Measurements from ENCODE around the gene PHF21A. TPM values are rescaled to one million over a fixed set of nuclear protein-coding genes. Genes with fewer than 3 reads are reported as not detected.

The PHF21A gene
- total RNA-seq, 4 donors from 2014 or later, result 30.4 to 58.5 (median 49.4) TPM

DNA sequence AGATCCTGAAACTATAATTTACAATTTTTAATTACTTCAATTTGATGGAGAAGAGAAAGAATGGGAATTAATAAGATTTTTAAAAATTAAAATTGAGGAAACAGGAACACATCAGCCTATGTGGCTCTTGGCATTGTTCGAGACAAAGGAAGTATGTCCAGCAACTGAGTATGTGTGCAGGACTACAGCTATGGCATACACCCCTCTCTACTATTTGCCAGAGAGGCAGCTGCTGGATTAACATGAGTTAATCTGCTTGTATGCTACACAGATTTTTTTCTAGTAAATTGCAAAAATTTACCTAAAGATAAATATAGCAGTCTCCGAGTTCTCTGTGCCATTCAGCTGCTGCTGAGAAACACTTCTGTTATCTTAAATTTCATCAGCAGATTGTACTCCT lies 70.6 kb downstream of the PHF21A start:
- Histone ChIP-seq H3K36me3 (no peaks in the 10 kb centered on the region), H3K4me1 (peaks cover 0 to 31% (median 3%) of the 10 kb centered on the region in 4 donors), H3K9me3 (no peaks in the 10 kb centered on the region), H3K27ac (no peak overlapping the region), H3K27me3 (no peaks in the 10 kb centered on the region), H3K4me3 (no peak overlapping the region)
- TF ChIP-seq, protein P1, sequence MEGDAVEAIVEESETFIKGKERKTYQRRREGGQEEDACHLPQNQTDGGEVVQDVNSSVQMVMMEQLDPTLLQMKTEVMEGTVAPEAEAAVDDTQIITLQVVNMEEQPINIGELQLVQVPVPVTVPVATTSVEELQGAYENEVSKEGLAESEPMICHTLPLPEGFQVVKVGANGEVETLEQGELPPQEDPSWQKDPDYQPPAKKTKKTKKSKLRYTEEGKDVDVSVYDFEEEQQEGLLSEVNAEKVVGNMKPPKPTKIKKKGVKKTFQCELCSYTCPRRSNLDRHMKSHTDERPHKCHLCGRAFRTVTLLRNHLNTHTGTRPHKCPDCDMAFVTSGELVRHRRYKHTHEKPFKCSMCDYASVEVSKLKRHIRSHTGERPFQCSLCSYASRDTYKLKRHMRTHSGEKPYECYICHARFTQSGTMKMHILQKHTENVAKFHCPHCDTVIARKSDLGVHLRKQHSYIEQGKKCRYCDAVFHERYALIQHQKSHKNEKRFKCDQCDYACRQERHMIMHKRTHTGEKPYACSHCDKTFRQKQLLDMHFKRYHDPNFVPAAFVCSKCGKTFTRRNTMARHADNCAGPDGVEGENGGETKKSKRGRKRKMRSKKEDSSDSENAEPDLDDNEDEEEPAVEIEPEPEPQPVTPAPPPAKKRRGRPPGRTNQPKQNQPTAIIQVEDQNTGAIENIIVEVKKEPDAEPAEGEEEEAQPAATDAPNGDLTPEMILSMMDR (IDR thresholded peaks at IDR 0.05), result no peak
- TF ChIP-seq POLR2A (IDR thresholded peaks at IDR 0.05) (no peak), EP300 (IDR thresholded peaks at IDR 0.05) (no peak)
- 67 to 74% methylated on average over 2 of the region's 2 CpGs for WGBS, 2 donors
- DNase-seq (ENCODE audit: low spot score in 2 of 2), result no peak

DNA sequence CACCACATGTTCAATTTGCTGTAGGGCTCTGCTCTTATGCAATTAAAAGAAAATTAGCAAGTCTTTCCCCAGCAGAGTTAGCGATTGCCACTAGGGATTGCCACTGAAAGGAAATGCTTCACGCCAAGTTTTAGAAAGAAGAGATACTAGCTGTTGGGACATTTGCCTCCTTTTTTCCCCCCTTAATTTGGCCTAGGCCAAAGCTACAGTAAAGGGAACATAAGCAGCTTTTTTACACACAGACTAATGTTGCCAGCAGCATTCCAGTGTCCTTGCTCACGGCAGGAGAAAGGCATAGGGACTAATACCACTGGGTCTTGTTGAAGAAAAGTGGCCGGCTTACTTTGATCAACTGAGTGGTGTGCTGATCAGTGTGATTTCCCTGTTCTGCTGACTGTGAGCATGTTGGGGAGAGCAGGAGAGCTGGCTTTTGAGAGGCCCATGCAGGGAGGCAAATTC lies 71.2 kb downstream of the PHF21A start:
- Histone ChIP-seq H3K4me1 (peaks cover 0 to 31% (median 3%) of the 10 kb centered on the region in 4 donors), H3K9me3 (no peaks in the 10 kb centered on the region), H3K27me3 (no peaks in the 10 kb centered on the region), H3K4me3 (no peak overlapping the region), H3K36me3 (no peaks in the 10 kb centered on the region), H3K27ac (peak overlapping the region in 1 of 4 donors; percentile 14)
- no peak for DNase-seq (ENCODE audit: low spot score in 2 of 2)
- 24 to 29% methylated on average over 4 of the region's 4 CpGs for WGBS, 2 donors
- TF ChIP-seq POLR2A (IDR thresholded peaks at IDR 0.05), result no peak
- no peak for TF ChIP-seq EP300 (IDR thresholded peaks at IDR 0.05)
- TF ChIP-seq, protein P1 (IDR thresholded peaks at IDR 0.05), result no peak

DNA sequence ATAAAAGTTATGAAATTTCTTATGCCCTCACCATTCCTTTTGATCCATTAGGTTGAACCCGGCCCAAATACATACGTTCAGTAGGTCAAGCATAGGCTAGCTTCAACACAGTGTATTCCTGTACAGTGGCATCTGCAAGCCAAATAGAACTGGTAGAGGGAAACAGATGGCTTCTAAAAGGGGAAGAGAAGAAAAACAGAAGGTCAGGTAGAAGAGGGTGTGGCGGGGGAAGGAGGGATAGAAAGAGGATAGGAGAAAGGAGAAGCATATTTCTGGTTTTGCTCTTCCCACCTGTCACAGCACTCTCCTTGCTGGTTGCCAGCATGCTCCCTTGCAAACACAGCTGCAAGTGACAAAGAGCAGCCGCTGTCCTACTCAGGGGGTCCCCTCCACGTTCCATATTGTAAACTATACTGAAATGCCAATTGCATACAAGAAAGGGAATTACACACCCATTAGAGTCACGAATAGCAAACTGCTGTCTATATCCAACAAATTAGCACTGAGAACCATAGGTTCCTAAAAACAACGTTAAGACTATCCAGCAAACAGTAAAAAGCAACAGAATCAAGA lies 71.8 kb downstream of the PHF21A start:
- DNase-seq (ENCODE audit: low spot score in 2 of 2), result no peak
- no peaks in the 10 kb centered on the region for H3K27me3 ChIP-seq
- no peaks in the 10 kb centered on the region for H3K9me3 ChIP-seq
- peaks cover 0 to 31% (median 3%) of the 10 kb centered on the region in 4 donors for H3K4me1 ChIP-seq
- H3K27ac ChIP-seq, result peak overlapping the region in 1 of 4 donors; percentile 13
- 77% methylated on average over 7 of the region's 7 CpGs for WGBS, 2 donors
- no peak for TF ChIP-seq POLR2A (IDR thresholded peaks at IDR 0.05)
- TF ChIP-seq, protein P1 (IDR thresholded peaks at IDR 0.05), result no peak
- no peak for TF ChIP-seq EP300 (IDR thresholded peaks at IDR 0.05)
- no peaks in the 10 kb centered on the region for H3K36me3 ChIP-seq
- no peak overlapping the region for H3K4me3 ChIP-seq

DNA sequence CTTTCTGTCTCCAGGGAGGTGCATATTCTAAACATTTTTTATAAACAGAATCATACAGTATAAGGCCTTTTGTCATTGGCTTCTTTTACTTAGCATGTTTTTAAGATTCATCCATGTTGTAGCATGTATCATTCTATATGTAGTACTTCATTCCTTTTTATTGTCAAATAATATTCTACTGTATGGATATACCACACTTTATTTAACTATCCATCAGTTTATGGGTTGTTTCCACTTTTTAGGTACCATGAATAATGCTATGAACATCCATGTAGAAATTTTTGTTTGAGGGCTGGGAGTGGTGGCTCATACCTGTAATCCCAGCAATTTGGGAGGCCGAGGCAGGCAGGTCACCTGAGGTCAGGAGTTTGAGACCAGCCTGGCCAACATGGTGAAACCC lies 73.1 kb downstream of the PHF21A start:
- Histone ChIP-seq H3K27ac (no peak overlapping the region), H3K4me3 (no peak overlapping the region), H3K36me3 (no peaks in the 10 kb centered on the region), H3K4me1 (peaks cover 0 to 31% (median 3%) of the 10 kb centered on the region in 4 donors), H3K27me3 (no peaks in the 10 kb centered on the region), H3K9me3 (no peaks in the 10 kb centered on the region)
- 88 to 100% methylated on average over 1 of the region's 1 CpG for WGBS, 2 donors
- DNase-seq (ENCODE audit: low spot score in 2 of 2), result no peak
- TF ChIP-seq POLR2A (IDR thresholded peaks at IDR 0.05) (no peak), EP300 (IDR thresholded peaks at IDR 0.05) (no peak)
- TF ChIP-seq, protein P1 (IDR thresholded peaks at IDR 0.05), result no peak

DNA sequence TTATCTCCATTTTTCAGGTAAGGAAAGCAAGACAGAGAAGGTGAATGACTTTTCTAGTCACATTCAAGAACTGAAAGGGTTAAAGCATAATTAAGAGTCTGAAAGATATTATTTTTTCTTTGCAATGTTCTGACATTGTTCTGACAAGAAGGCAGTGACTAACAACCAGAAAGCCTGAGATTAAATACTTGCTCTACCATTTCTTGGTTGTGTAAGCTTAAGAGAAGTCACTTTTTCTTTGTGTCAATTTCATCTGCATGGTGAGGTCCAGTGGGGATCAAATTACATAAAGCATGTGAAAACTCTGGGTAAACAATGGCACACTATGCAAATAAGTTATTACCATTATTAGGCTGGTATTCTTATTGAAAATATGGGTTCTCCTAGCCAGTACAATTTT lies 73.7 kb downstream of the PHF21A start:
- Histone ChIP-seq H3K4me3 (no peak overlapping the region), H3K4me1 (peaks cover 0 to 31% (median 3%) of the 10 kb centered on the region in 4 donors), H3K27me3 (no peaks in the 10 kb centered on the region), H3K36me3 (no peaks in the 10 kb centered on the region), H3K9me3 (no peaks in the 10 kb centered on the region), H3K27ac (no peak overlapping the region)
- TF ChIP-seq EP300 (IDR thresholded peaks at IDR 0.05), result no peak
- TF ChIP-seq, protein P1 (IDR thresholded peaks at IDR 0.05), result no peak
- TF ChIP-seq POLR2A (IDR thresholded peaks at IDR 0.05), result no peak
- DNase-seq (ENCODE audit: low spot score in 2 of 2), result no peak
